WERI-Rb-1 (cell line): ENCODE results near the gene YTHDF2.
"Not testable (repeated sequence)": the region's sequence is repeated elsewhere in the genome, so short reads cannot be mapped to it uniquely, and the experiment has no call there.

Source experiments
- DNase-seq: peaks from one replicate; pipeline ENCODE4 v3.0.0-alpha.2; 2020
- H3K27ac ChIP-seq: fragments of 250-450 bp; sonication (Bioruptor Pico); 2 replicates; pipeline ENCODE4 v1.5.1; 2020; ENCODE audit warnings: mild to moderate bottlenecking, moderate library complexity
- H3K27me3 ChIP-seq: fragments of 250-450 bp; sonication (Bioruptor Pico); 2 replicates; pipeline ENCODE4 v1.5.1; 2021; ENCODE audit warnings: mild to moderate bottlenecking, low read depth, moderate library complexity; ENCODE audit not compliant: insufficient read depth, severe bottlenecking
- H3K36me3 ChIP-seq: fragments of 250-450 bp; sonication (Bioruptor Pico); 2 replicates; pipeline ENCODE4 v1.5.1; 2020; ENCODE audit warnings: mild to moderate bottlenecking, moderate library complexity
- H3K4me3 ChIP-seq: 2 replicates; pipeline ENCODE4 v1.5.1; 2011; ENCODE audit warnings: low read depth, mild to moderate bottlenecking, control low read depth, low read length
- H3K9me3 ChIP-seq: fragments of 250-450 bp; sonication (Bioruptor Pico); 2 replicates; pipeline ENCODE4 v1.5.1; 2021; ENCODE audit warnings: mild to moderate bottlenecking, moderate library complexity; ENCODE audit not compliant: severe bottlenecking
- CTCF ChIP-seq: IDR thresholded peaks from 2 replicates; pipeline ENCODE4 v1.5.1; 2011; ENCODE audit warnings: low read depth, mild to moderate bottlenecking, control low read depth, inconsistent platforms, low read length

YTHDF2 gene

GRCh38 chr1:28781305-28781704, 44.6 kb downstream of the YTHDF2 start:
- no peaks in the 10 kb centered on the region for H3K27me3 ChIP-seq
- TF ChIP-seq CTCF: no peak
- H3K36me3 ChIP-seq: no peaks in the 10 kb centered on the region
- no peak overlapping the region for H3K4me3 ChIP-seq
- no peaks in the 10 kb centered on the region for H3K9me3 ChIP-seq
- DNase-seq: no peak
- peak overlapping the region; percentile 53 for H3K27ac ChIP-seq

- H3K4me3 ChIP-seq: no peak overlapping the region
- TF ChIP-seq CTCF: no peak
- H3K27ac ChIP-seq: peak overlapping the region; percentile 53
- DNase-seq: no peak
- H3K27me3 ChIP-seq: no peaks in the 10 kb centered on the region
- no peaks in the 10 kb centered on the region for H3K9me3 ChIP-seq
- H3K36me3 ChIP-seq: no peaks in the 10 kb centered on the region
Observed at GRCh38 chr1:28782011-28782410, 45.3 kb downstream of the YTHDF2 start.

- Histone ChIP-seq H3K27ac (no peak overlapping the region), H3K4me3 (no peak overlapping the region), H3K27me3 (no peaks in the 10 kb centered on the region), H3K36me3 (no peaks in the 10 kb centered on the region), H3K9me3 (no peaks in the 10 kb centered on the region)
- no peak for TF ChIP-seq CTCF
- DNase-seq: no peak
Observed at GRCh38 chr1:28783363-28783762, 46.6 kb downstream of the YTHDF2 start.

- H3K9me3 ChIP-seq: no peaks in the 10 kb centered on the region
- no peaks in the 10 kb centered on the region for H3K36me3 ChIP-seq
- DNase-seq: no peak
- H3K27ac ChIP-seq: no peak overlapping the region
- no peak for TF ChIP-seq CTCF
- H3K4me3 ChIP-seq: no peak overlapping the region
- no peaks in the 10 kb centered on the region for H3K27me3 ChIP-seq
Observed at GRCh38 chr1:28789412-28789811, 52.7 kb downstream of the YTHDF2 start.

GRCh38 chr1:28789816-28790215, 53.1 kb downstream of the YTHDF2 start:
- TF ChIP-seq CTCF: no peak
- Histone ChIP-seq H3K27me3 (no peaks in the 10 kb centered on the region), H3K36me3 (no peaks in the 10 kb centered on the region), H3K9me3 (no peaks in the 10 kb centered on the region), H3K4me3 (no peak overlapping the region), H3K27ac (no peak overlapping the region)
- no peak for DNase-seq

- H3K27ac ChIP-seq: no peak overlapping the region
- H3K27me3 ChIP-seq: no peaks in the 10 kb centered on the region
- H3K36me3 ChIP-seq: no peaks in the 10 kb centered on the region
- no peak overlapping the region for H3K4me3 ChIP-seq
- no peak for TF ChIP-seq CTCF
- no peak for DNase-seq
- H3K9me3 ChIP-seq: no peaks in the 10 kb centered on the region
Observed at GRCh38 chr1:28790377-28791035, 53.8 kb downstream of the YTHDF2 start.

GRCh38 chr1:28791929-28792328, 55.2 kb downstream of the YTHDF2 start:
- not testable (repeated sequence) for H3K36me3 ChIP-seq, H3K27me3 ChIP-seq, DNase-seq, H3K27ac ChIP-seq, H3K9me3 ChIP-seq, H3K4me3 ChIP-seq
